Activated T-helper 1 cell treated with Interleukin-2 at 50 U/mL for 16 hours (primary cell): ENCODE results near the gene ZNF775.
A peak's percentile ranks its signal among the peaks of the same experiment; 100 is the strongest.

Experiments used
- DNase-seq: peaks from one replicate; pipeline ENCODE4 v3.0.0-alpha.2; 2020; ENCODE audit warnings: low read depth

Gene ZNF775

DNA sequence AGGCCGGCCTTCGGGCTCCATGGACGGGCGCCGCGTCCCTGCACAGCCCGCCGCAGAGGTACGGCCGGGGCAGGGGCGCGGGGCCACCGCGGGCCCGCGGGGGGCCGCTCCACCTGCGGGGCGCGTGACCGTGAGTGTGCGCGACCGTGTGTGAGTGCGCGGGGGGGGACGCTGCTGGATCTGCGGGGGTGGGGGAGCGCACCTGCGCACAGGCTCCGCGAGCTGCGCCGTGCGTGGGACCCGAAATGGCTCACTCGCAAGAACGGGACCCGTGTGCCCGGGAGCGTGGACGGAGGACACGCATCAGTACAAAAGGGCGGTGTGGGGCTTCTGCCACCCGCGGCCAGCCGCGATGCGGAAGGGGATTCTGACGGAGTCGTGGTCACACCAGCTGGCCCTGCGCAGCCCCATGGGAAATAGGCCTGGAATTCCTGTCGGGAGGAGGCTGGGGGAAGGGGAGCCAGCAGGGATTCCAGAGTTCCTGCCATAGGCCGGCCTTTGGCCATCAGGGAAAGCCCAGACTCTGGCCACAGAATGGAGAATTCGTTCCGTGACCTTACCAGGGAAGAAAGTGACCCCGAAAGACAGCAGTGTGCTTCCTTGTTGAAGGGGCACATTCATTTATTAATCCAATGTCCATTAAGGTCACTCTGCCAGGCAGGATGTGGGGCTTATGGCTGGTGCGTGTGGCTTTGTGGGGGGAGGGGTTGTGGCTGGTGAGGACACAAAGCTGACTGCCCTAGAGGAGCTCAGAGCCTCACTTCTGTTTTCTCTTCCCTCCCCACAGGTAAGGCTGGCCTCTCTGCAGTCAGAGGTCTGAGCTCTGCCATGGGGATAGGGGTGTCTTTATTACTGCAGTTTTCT is 10.0 kb upstream of the ZNF775 start:
- peak; percentile 39 for DNase-seq

DNA sequence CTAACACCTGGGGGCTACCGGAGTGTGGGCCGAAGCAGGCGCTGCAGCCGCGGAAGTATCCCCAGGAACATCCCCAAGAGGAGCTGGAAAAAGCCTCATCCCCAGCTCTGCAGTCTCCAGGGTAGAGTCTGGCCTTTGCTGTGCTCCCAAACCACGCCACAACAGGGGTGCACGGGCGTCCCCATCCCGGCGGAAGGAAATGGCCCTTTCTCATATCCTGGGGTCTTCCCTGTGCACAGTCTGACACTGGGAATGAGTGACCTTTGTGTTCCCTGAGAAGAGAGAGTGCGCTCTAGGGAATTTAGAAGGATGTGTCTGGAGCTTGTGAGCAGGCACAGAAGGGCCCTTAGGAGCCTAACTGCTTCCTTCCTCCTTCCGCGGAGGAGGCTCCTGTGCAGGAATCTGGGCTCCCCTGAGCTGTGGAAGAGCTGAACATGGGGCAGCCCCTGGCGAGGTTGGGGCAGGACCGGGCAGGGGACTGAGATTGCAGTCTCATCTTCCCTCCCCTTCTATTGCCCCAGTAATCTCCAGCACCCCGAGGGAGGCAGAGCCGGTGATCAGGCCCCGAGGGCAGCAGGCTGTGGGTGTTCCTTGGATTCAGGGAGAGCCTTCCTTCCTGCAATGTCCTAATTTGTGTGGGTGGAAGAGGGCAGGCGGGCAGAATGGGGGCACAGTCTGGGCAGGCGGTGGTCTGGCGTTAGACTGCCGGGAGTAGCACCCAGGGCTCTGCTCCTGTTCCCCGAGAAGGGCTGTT is 9.2 kb upstream of the ZNF775 start:
- DNase-seq = no peak

DNA sequence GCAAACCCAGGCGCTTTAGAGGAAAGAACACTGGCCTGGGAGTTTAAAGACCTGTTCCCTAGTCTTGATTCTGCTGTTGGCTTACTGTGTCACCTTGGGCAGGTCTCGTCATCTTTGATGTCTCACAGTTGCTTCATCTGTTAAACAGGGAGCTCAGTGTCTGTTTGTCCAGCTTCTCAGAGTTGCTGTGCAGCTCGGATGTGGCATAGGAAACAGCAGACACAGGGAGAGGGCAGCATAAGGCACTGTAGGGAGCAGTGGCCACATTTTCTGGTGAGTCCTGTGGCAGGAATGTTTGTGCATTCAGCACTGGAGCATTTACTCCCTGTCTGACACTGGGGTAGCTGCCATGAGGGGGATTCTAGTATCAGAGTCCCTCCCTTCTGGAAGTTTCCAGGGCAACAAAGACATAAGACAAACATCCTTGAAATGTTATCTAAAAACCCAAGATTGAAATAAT is 8.5 kb upstream of the ZNF775 start:
- no peak for DNase-seq

DNA sequence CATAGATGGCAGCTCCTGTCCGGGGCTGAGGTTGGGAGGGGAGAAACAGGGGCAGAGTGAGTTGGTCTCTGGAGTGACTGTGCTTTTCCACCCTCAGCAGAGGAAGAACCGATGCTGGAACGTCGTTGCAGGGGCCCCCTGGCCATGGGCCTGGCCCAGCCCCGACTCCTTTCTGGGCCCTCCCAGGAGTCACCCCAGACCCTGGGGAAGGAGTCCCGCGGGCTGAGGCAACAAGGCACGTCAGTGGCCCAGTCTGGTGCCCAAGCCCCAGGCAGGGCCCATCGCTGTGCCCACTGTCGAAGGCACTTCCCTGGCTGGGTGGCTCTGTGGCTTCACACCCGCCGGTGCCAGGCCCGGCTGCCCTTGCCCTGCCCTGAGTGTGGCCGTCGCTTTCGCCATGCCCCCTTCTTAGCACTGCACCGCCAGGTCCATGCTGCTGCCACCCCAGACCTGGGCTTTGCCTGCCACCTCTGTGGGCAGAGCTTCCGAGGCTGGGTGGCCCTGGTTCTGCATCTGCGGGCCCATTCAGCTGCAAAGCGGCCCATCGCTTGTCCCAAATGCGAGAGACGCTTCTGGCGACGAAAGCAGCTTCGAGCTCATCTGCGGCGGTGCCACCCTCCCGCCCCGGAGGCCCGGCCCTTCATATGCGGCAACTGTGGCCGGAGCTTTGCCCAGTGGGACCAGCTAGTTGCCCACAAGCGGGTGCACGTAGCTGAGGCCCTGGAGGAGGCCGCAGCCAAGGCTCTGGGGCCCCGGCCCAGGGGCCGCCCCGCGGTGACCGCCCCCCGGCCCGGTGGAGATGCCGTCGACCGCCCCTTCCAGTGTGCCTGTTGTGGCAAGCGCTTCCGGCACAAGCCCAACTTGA is 7.8 kb upstream of the ZNF775 start:
- no peak for DNase-seq

DNA sequence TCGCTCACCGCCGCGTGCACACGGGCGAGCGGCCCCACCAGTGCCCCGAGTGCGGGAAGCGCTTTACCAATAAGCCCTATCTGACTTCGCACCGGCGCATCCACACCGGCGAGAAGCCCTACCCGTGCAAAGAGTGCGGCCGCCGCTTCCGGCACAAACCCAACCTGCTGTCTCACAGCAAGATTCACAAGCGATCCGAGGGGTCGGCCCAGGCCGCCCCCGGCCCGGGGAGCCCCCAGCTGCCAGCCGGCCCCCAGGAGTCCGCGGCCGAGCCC is 7.2 kb upstream of the ZNF775 start:
- no peak for DNase-seq

DNA sequence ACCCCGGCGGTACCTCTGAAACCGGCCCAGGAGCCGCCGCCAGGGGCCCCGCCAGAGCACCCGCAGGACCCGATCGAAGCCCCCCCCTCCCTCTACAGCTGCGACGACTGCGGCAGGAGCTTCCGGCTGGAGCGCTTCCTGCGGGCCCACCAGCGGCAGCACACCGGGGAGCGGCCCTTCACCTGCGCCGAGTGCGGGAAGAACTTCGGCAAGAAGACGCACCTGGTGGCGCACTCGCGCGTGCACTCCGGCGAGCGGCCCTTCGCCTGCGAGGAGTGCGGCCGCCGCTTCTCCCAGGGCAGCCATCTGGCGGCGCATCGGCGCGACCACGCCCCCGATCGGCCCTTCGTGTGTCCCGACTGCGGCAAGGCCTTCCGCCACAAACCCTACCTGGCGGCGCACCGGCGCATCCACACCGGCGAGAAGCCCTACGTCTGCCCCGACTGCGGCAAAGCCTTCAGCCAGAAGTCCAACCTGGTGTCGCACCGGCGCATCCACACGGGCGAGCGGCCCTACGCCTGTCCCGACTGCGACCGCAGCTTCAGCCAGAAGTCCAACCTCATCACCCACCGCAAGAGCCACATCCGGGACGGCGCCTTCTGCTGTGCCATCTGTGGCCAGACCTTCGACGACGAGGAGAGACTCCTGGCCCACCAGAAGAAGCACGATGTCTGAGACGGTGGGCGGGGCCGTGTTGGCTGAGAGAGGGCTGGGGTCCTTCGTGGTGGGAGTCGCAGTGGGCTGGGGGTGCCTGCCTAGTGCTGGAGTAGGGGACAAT is 6.7 kb upstream of the ZNF775 start:
- no peak for DNase-seq

DNA sequence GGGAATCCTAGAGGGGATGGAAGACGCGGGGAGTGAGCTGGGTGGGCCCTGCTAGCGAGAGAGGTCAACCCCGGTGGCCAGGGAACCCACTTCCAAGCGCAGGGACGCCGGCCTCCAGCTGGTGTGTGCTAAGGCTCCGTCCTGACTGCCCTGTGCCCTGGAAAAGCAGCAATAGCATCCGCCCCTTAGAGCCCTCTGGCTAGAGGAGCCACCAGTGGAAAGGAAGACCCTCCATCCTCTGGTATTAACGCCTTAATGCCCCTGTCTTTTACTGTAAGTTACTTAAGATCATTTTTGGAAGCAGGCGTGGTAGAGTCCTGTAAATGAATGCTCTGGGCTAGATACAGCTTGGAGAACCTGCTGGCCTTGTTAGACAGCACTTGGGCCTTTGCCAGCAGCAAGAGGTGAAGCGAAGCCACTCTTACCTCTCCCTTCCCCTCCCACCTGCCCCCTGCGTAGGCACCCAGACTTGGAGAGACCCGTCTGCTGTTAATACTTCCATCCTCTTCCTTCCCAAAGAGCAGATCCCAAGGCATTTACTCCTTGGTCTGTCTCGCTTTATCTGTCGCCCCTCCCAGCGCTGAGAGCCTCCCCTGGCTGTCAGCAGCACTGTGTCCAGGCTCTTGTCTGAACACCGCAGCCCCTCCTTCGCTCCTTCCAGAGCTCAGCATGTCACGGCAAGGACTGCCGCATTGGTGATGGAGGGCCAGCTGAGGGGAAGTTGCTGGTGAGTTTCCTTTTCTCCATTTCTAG is 5.9 kb upstream of the ZNF775 start:
- no peak for DNase-seq

DNA sequence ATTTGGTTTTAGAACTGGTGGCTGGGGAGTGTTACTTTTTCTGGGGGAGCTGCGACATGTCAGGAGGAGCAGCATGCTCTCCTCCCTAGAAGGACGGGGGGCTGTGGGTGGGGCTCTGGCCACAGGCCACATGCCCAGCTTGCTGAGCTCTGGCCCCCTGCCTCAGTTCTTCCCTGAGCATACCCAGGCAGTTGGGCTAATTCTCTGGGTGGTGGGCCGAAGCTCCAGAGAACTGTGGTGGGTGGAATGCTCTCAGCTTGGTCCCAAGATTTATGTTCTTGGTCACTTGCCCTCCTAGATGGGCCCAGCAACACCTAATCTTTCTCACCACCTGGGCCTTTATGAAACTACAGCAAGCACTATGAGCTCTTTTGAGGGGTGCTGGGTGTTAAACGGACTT is 5.1 kb upstream of the ZNF775 start:
- DNase-seq = no peak

DNA sequence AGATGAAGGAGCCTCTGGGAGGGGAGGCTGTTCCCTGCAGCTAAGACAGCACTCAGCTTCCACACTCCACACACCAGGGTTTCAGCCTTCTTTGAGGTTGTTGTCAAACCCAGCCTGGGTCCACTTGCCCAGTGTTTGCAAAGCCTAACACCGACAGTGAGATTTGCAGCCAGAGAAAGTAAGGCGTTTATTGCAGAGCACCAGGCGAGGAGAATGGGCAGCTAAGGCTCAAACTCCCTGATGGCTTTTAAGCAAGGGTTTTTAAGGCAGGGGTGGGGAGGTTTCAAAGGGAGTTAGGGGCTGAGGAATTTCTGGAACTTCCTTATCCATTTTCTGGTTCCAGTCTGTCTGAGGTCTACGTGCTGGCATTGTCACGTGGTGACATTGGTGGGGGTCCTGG is 4.7 kb upstream of the ZNF775 start:
- DNase-seq = no peak

DNA sequence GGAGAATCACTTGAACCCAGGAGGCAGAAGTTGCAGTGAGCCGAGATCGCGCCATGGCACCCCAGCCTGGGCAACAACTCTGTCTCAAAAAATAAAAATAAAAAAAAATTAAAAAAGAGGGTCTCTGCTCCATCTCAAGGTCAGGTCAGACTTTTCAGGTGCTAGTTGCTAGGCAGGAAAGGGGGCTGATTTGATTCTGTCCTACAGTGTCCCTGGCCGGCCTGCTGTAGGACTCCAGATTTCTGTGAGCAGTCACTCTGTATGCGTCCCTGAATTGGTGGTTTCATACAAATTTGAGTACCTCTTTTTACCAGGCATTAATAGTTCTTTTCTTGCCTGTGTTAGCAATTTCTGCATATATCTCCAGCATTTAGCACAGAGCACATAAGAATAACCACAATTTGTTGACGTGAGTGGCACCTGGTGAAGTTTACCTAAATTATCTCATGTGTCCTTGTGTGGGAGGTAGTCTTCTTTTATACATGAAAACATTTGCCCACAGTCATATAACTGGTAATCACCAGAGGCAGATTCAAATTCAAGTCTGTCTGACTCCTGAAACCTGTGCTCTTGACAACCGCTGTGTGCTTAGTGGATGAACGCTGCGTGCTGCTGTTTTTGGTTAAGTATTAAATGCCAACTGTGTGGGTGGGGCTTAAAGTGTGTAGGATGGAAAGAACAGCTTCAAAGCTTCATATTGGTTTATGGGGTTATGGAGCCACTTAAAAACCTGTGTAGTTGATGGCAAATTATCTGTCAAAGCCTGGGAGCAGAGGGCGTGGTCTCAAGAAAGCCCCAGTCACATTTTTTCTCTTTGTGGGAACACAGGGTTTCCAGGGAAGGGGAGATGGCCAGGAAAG is 3.2 kb upstream of the ZNF775 start:
- no peak for DNase-seq

DNA sequence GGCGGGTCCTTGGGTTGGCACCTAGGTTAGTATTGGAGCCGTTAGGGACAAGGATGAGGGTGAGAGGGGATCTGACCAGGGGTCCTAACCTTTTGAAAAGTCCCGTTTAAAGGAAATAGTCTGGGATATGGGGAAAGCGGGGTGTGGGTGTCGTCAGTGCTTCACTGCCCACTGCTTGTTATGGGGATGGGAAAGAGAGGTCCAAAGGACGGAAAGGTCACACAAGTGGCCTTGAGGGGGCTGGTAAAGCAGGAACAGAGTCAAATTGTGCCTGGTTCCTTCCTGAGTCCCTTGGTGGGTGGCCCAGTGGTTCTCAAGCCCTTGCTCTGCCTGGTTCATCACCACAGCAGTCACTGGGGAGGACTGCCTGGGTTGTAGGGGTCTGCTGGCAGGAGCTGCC is 2.6 kb upstream of the ZNF775 start:
- no peak for DNase-seq

DNA sequence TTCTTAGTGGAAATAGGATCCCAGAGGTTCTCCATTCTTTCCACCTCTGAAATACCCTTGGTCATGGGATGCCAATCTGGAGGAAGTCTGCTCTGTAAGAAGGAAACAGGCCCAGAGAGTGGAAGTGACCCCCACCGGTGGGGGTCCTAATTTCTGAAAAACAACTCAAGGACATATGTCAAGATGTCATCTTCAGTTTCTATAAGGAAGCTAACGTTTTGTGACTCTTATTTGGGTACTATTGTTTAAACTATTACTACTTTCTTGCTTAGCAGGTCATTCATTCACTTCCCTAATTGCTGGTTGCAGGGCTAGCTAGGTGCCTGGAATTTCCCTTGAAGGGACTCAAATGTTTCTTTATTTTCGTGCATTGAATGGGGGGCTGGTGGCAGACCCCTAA is 1.9 kb upstream of the ZNF775 start:
- DNase-seq = no peak

DNA sequence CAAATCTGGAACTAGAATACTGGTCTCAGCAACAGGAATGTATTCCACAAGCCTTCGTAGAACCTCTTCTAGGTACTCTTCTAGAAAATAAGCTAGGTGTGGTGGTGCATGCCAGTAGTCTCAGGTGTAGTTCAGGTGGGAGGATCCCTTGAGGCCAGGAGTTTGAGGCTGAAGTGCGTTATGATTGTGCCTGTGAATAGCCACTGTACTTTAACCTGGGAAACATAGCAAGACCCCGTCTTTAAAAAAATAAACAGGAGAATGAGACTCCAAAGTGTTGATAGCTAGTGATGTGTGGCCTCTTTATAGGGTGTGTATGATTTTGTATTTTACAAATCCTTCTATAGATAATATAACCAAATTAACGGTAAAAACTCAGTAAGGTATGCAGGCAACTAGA is 1.5 kb upstream of the ZNF775 start:
- DNase-seq = no peak

DNA sequence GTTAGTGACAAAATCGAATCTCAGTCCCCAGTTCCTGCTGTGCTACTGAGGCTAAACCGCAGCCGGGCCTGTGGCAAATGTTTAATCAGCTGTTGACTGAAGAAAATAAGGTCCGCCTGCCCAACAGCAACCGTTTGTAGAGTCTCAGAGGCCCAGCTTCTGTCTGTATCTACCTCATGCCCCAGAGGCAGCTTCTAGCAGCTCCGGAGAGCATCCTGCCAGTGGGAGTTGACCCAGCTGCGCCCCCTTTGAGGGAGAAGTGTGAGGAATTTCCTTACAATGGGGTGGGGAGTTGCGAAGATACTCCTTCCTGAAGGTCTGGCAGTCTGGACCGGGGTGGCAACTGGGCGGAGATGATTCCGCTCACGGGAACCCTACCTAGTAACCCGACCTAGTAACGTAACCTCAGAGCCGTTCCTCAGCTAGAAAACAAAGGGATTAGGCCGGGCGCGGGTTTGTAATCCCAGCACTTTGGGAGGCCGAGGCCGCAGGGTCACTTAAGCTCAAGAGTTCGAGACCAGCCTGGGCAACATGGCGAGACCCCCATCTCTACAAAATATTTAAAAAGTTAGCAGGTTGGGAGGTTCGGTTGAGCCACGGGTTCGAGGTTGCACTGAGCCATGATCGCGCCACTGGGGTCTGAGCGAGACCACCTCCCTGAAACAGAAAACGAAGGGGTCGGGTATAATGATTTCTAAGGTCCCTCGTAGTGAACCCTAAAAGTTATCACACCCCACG is 846 bp upstream of the ZNF775 start:
- peak; percentile 22 for DNase-seq

DNA sequence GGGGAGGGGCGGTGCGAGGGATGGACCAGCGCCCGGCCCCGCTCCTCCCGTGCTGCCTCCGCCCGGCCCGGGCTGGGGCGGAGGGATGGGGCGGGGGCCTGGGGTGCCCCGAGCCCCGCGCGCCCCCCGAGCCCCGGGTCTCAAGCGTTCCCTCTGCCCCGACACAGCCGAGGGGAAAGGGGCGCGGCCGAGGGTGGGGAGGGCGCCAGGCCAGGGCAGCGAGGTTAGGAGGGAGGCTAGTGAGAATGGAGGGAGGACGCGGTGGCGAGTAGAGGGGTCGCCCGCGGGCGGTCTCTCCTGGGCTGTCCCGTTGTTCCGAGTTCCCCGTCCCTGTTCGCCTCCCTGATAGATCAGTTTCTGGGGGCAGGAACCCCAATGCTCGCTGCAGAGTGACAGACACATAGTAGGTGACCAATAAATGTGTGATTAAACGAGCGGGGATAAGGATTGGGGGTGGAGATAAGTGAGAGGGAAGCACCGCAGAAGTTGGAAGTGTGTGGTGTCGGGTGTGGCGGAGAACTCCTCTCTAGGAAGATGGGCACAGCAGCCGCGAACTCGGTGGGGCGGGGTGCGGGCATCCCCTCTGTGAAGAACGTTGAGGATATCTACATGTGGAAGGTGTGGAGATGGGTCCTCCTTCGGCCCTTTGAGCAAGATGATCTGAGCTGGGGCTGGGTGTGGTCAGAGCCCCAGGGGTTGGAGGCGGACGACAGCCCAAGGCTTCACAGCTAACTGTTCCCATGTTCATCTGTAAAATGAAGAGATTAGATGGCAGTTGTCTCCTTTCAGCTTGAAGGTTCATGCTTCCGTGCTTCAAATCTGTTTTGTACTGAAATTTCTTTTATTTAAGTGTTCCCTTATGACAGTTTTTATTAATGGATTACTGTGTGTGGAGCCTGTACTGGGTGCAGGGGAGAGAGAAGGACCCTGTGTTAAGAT is 580 bp downstream of the ZNF775 start:
- no peak for DNase-seq

DNA sequence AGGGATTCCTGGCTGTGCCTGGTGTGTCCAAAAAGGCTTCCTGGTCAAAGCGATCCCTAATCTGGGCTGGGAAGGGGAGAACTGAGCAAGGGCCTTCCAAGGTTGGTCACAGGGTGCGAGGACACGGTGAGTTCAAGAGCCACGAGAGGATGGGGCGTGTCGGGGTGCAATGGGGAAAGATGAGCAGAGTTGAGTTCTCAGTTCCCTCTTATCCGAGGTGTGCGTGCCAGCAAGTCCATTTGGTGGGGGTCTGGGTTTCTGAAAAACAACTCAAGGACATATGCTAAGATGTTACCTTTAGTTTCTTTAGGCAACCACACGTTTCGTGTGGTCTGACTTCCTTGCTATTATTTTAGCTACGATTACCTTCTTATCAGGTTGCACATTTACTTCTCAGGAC is 1.3 kb downstream of the ZNF775 start:
- no peak for DNase-seq

DNA sequence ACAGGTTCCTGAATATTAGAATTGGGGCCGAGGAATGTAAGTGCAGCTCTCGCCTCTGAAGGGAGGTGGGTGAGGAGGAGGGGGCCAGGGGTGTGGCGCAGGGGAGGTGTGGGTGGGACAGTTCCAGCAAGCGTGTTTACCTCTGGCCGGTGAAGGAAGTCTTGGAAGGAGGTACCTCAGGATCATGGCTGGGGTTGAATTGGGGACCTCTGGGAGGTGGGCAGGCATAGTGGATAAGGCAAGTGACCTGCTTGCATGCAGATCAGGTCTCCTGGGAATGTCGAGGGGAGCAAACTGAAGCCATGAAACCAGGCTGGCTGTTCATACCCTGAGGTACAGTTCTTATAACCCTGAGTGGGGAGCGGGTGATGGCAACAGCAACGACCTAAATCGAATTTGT is 2.0 kb downstream of the ZNF775 start:
- DNase-seq = no peak

DNA sequence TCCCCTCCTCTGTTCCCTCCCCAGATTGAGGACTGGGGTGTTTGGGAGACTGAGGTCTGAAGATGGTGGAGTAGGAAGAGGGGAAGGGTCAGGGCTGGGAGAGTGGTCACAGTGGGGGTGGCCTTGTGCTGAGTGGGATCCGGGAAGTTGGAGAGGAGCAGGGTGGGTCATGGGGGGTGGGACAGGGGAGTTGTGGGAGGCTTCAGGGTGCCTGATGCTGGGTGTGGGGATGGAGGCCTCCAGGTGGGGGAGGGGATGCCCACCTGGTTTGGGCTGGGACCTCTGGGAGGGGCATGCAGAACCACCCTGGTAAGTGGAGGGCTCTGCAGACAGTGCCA is 2.6 kb downstream of the ZNF775 start:
- DNase-seq = no peak
